Esophagus muscularis mucosa (tissue), 4 donors: ENCODE measurements around the gene CEPT1. TPM values are rescaled to one million over a fixed set of nuclear protein-coding genes. Genes with fewer than 3 reads are reported as not detected.

ENCODE experiments used
- DNase-seq: peaks from one replicate; pipeline ENCODE4 v3.0.0-alpha.2; 2017; ENCODE audit errors: extremely low spot score
- H3K27ac ChIP-seq, 4 donors: fragments of 200-600 bp; sonication (generic); replicated peaks in 1 of 4; 1 replicate in 3 of 4; 2 replicates in 1 of 4; pipeline ENCODE4 v1.5.1; 2016 to 2019; ENCODE audit warnings: mild to moderate bottlenecking in 1 of 4
- H3K27me3 ChIP-seq, 4 donors: fragments of 200-600 bp; sonication (generic); one replicate each; pipeline versions ENCODE4 v1.5.1 to v1.6.0; 2016 to 2019
- H3K36me3 ChIP-seq, 4 donors: fragments of 200-600 bp; sonication (generic); one replicate each; pipeline ENCODE4 v1.5.1; 2016 to 2019
- H3K4me1 ChIP-seq, 4 donors: fragments of 200-600 bp; sonication (generic); one replicate each; pipeline ENCODE4 v1.5.1; 2016 to 2019
- H3K4me3 ChIP-seq, 4 donors: fragments of 200-600 bp; sonication (generic); 1 replicate in 2 of 4; 2 replicates in 2 of 4; pipeline ENCODE4 v1.5.1; 2016 to 2019; ENCODE audit warnings: mild to moderate bottlenecking in 4 of 4, moderate library complexity in 1 of 4
- H3K9me3 ChIP-seq, 4 donors: fragments of 200-600 bp; sonication (generic); 1 replicate in 3 of 4; 2 replicates in 1 of 4; pipeline ENCODE4 v1.5.1; 2016 to 2019
- CTCF ChIP-seq, 3 experiments: fragments of 200-600 bp in 2 of 3; fragments of 450-650 bp in 1 of 3; sonication (generic) in 2 of 3; IDR thresholded peaks; one replicate each; pipeline ENCODE4 v1.5.1; 2017 to 2019; ENCODE audit warnings: antibody characterized with exemption in 3 of 3, mild to moderate bottlenecking in 2 of 3, moderate library complexity in 1 of 3
- EP300 ChIP-seq: sonication (generic); formaldehyde crosslinking; IDR thresholded peaks from one replicate; pipeline ENCODE4 v1.6.1; 2017; ENCODE audit warnings: antibody characterized with exemption
- POLR2A ChIP-seq: fragments of 450-650 bp; IDR thresholded peaks from one replicate; pipeline ENCODE4 v1.6.1; 2017; ENCODE audit warnings: antibody characterized with exemption, moderate library complexity, mild to moderate bottlenecking, low read depth
- POLR2AphosphoS5 ChIP-seq, 2 donors: sonication (generic); formaldehyde crosslinking; IDR thresholded peaks; one replicate each; pipeline ENCODE4 v1.6.1; 2017; ENCODE audit warnings: antibody characterized with exemption in 2 of 2
- WGBS: methylation state at CpG from one replicate; pipeline ENCODE4 v1.1.5; 2018; 5-methylcytosine and 5-hydroxymethylcytosine counted together
- intact Hi-C: fragments of 100-400 bp; cut with DNase I; formaldehyde crosslinking; loops from one replicate; pipeline ENCODE4 v1.15.1; 2023
- total RNA-seq, 4 donors: library from RNA; depleted of rRNA; stranded (reverse); fragments of >200 nt; gene quantifications; one replicate each; pipeline versions ENCODE4 v1.1.0 to v1.2.1, GENCODE V29; 2016

The CEPT1 gene
- total RNA-seq, 4 donors from 2014 or later: 20.2 to 27.0 (median 23.7) TPM

- intact Hi-C loops: no loop called here
- H3K36me3 ChIP-seq: peaks cover 0 to 67% (median 25%) of the 10 kb centered on the region in 4 donors
- H3K4me3 ChIP-seq: no peak overlapping the region
- WGBS: 77% methylated on average over 1 of the region's 1 CpG
- H3K4me1 ChIP-seq: no peaks in the 10 kb centered on the region
- H3K27ac ChIP-seq: no peak overlapping the region
- no peaks in the 10 kb centered on the region for H3K9me3 ChIP-seq
- TF ChIP-seq POLR2A (no peak), EP300 (no peak), CTCF (IDR thresholded peaks at IDR 0.05) (no peak), POLR2AphosphoS5 (IDR thresholded peaks at IDR 0.05) (no peak)
- H3K27me3 ChIP-seq: no peaks in the 10 kb centered on the region
- no peak for DNase-seq
Observed at GRCh38 chr1:111176678-111177077, 36.7 kb downstream of the CEPT1 start.

GRCh38 chr1:111179968-111180533 lies 40.0 kb downstream of the CEPT1 start:
- no peaks in the 10 kb centered on the region for H3K27me3 ChIP-seq
- no peak overlapping the region for H3K4me3 ChIP-seq
- H3K27ac ChIP-seq: no peak overlapping the region
- H3K9me3 ChIP-seq: no peaks in the 10 kb centered on the region
- peaks cover 21 to 70% (median 40%) of the 10 kb centered on the region in 4 donors for H3K36me3 ChIP-seq
- TF ChIP-seq CTCF (IDR thresholded peaks at IDR 0.05) (no peak), EP300 (no peak), POLR2A (no peak), POLR2AphosphoS5 (IDR thresholded peaks at IDR 0.05) (no peak)
- DNase-seq: no peak
- intact Hi-C loops: no loop called here
- H3K4me1 ChIP-seq: no peaks in the 10 kb centered on the region

GRCh38 chr1:111182052-111182451 lies 42.0 kb downstream of the CEPT1 start:
- no peak for DNase-seq
- H3K9me3 ChIP-seq: no peaks in the 10 kb centered on the region
- intact Hi-C loops: no loop called here
- WGBS: 97% methylated on average over 2 of the region's 2 CpGs
- no peak overlapping the region for H3K4me3 ChIP-seq
- peaks cover 22 to 75% (median 45%) of the 10 kb centered on the region in 4 donors for H3K36me3 ChIP-seq
- H3K27me3 ChIP-seq: no peaks in the 10 kb centered on the region
- H3K27ac ChIP-seq: no peak overlapping the region
- no peak for TF ChIP-seq EP300
- TF ChIP-seq POLR2A: no peak
- TF ChIP-seq CTCF (IDR thresholded peaks at IDR 0.05): no peak
- TF ChIP-seq POLR2AphosphoS5 (IDR thresholded peaks at IDR 0.05): no peak
- H3K4me1 ChIP-seq: no peaks in the 10 kb centered on the region

- no peak overlapping the region for H3K4me3 ChIP-seq
- peaks cover 22 to 75% (median 54%) of the 10 kb centered on the region in 4 donors for H3K36me3 ChIP-seq
- H3K27ac ChIP-seq: no peak overlapping the region
- WGBS: 90% methylated on average over 6 of the region's 6 CpGs
- TF ChIP-seq POLR2A (no peak), CTCF (IDR thresholded peaks at IDR 0.05) (no peak), POLR2AphosphoS5 (IDR thresholded peaks at IDR 0.05) (no peak), EP300 (no peak)
- H3K9me3 ChIP-seq: no peaks in the 10 kb centered on the region
- H3K27me3 ChIP-seq: no peaks in the 10 kb centered on the region
- intact Hi-C loops: no loop called here
- no peak for DNase-seq
- no peaks in the 10 kb centered on the region for H3K4me1 ChIP-seq
Observed at GRCh38 chr1:111183308-111184069, 43.5 kb downstream of the CEPT1 start.
